Purkinje cell (primary cell): ENCODE results near the gene NTN4. TPM values are rescaled to one million over a fixed set of nuclear protein-coding genes. Genes with fewer than 3 reads are reported as not detected.

Experiments used
- polyA plus RNA-seq: library from polyadenylated mRNA; unstranded; fragments of >200 nt; fragmentation: Nextera tagmentation; gene quantifications from 2 replicates; pipeline ENCODE4 v1.2.1, GENCODE V29; 2014

NTN4 gene
- 1.4 and 5.2 TPM in 2 replicates for polyA plus RNA-seq

GRCh38 chr12:95790033-95790916, at the start of gene NTN4:
Gene NTN4 (minus strand): TSS chr12:95790764. CDS start chr12:95790309, 455 bp downstream.

Other genes starting within 250 kb of the NTN4 start
- 2.6 TPM in 1 of 2 replicates, not detected in the other for gene USP44, start 239.3 kb downstream of the NTN4 start, polyA plus RNA-seq
- gene SNRPF, start 68.2 kb upstream of the NTN4 start, polyA plus RNA-seq, result 57.3 and 69.6 TPM in 2 replicates
- not detected in 2 replicates for gene CCDC38, start 151.8 kb upstream of the NTN4 start, polyA plus RNA-seq
- gene AMDHD1, start 152.6 kb upstream of the NTN4 start, polyA plus RNA-seq, result 3.9 and 4.2 TPM in 2 replicates
- not detected in 2 replicates for gene HAL, start 205.6 kb upstream of the NTN4 start, polyA plus RNA-seq
- gene LTA4H, start 244.8 kb upstream of the NTN4 start, polyA plus RNA-seq, result 45.1 and 54.5 TPM in 2 replicates